Neuronal stem cell (in vitro differentiated cells): Measurements from ENCODE around the gene FBXL20. TPM values are rescaled to one million over a fixed set of nuclear protein-coding genes. Genes with fewer than 3 reads are reported as not detected.
A peak's percentile ranks its signal among the peaks of the same experiment; 100 is the strongest.

Experiments
- DNase-seq: peaks from one replicate; pipeline ENCODE4 v3.0.0-alpha.2; 2013; ENCODE audit warnings: low spot score
- H2AFZ ChIP-seq: one replicate; pipeline ENCODE4 v1.6.1; 2013; ENCODE audit warnings: mild to moderate bottlenecking, low read length, inconsistent platforms
- H2AK5ac ChIP-seq: 2 replicates; pipeline ENCODE4 v1.6.1; 2013; ENCODE audit warnings: low read depth, mild to moderate bottlenecking, inconsistent platforms, low read length, moderate library complexity, mixed read lengths
- H2BK120ac ChIP-seq: 2 replicates; pipeline ENCODE4 v1.6.1; 2013; ENCODE audit warnings: low read depth, mild to moderate bottlenecking, inconsistent platforms, low read length, moderate library complexity, mixed read lengths
- H2BK12ac ChIP-seq: one replicate; pipeline ENCODE4 v1.6.1; 2013; ENCODE audit warnings: low read length, inconsistent platforms
- H2BK15ac ChIP-seq: 2 replicates; pipeline ENCODE4 v1.6.1; 2013; ENCODE audit warnings: mild to moderate bottlenecking, low read length, inconsistent platforms, mixed read lengths
- H2BK5ac ChIP-seq: one replicate; pipeline ENCODE4 v1.6.1; 2013; ENCODE audit warnings: inconsistent platforms, mild to moderate bottlenecking, low read length, moderate library complexity
- H3K14ac ChIP-seq: one replicate; pipeline ENCODE4 v1.6.1; 2013; ENCODE audit warnings: low read length, inconsistent platforms
- H3K18ac ChIP-seq: 2 replicates; pipeline ENCODE4 v1.6.1; 2013; ENCODE audit warnings: low read length, inconsistent platforms
- H3K23ac ChIP-seq: 2 replicates; pipeline ENCODE4 v1.6.1; 2013; ENCODE audit warnings: low read depth, mild to moderate bottlenecking, mixed read lengths, low read length, inconsistent platforms; ENCODE audit not compliant: poor library complexity
- H3K27ac ChIP-seq: replicated peaks from 3 replicates; pipeline ENCODE4 v1.5.1; 2013; ENCODE audit warnings: low read length, inconsistent platforms
- H3K27me3 ChIP-seq, 3 experiments: 2 replicates each; pipeline ENCODE4 v1.6.1; 2013; ENCODE audit warnings: low read length in 3 of 3, mild to moderate bottlenecking in 2 of 3, inconsistent platforms in 1 of 3, low read depth in 1 of 3, mixed read lengths in 1 of 3, moderate library complexity in 1 of 3; ENCODE audit not compliant: control insufficient read depth in 3 of 3, insufficient read depth in 3 of 3
- H3K36me3 ChIP-seq, 2 donors: replicated peaks in 1 of 2; 2 replicates each; pipeline ENCODE4 v1.6.1; 2013; ENCODE audit warnings: low read length in 2 of 2; ENCODE audit not compliant: control insufficient read depth in 2 of 2, insufficient read depth in 2 of 2
- H3K4ac ChIP-seq: 2 replicates; pipeline ENCODE4 v1.6.1; 2013; ENCODE audit warnings: inconsistent platforms, mild to moderate bottlenecking, low read length, moderate library complexity
- H3K4me1 ChIP-seq, 2 donors: 1 replicate in 1 of 2; 2 replicates in 1 of 2; pipeline ENCODE4 v1.6.1; 2013; ENCODE audit warnings: low read length in 2 of 2, low read depth in 1 of 2; ENCODE audit not compliant: control insufficient read depth in 2 of 2, insufficient read depth in 1 of 2
- H3K4me2 ChIP-seq: one replicate; pipeline ENCODE4 v1.6.1; 2013; ENCODE audit warnings: mild to moderate bottlenecking, low read length, inconsistent platforms; ENCODE audit not compliant: insufficient read depth, poor library complexity, severe bottlenecking
- H3K4me3 ChIP-seq, 2 donors: 2 replicates each; pipeline ENCODE4 v1.5.1; 2013; ENCODE audit warnings: low read length in 2 of 2, mild to moderate bottlenecking in 2 of 2, inconsistent platforms in 1 of 2, moderate library complexity in 1 of 2
- H3K79me1 ChIP-seq: one replicate; pipeline ENCODE4 v1.6.1; 2013; ENCODE audit warnings: low read depth, mild to moderate bottlenecking, inconsistent platforms, low read length, moderate library complexity
- H3K9ac ChIP-seq: one replicate; pipeline ENCODE4 v1.6.1; 2013; ENCODE audit warnings: mild to moderate bottlenecking, low read depth, low read length, inconsistent platforms; ENCODE audit not compliant: poor library complexity
- H3K9me3 ChIP-seq, 2 donors: replicated peaks in 1 of 2; 2 replicates each; pipeline versions ENCODE3 to v1.6.1; 2013; ENCODE audit warnings: low read length in 2 of 2, mild to moderate bottlenecking in 2 of 2, inconsistent platforms in 1 of 2, low read depth in 1 of 2, mixed read lengths in 1 of 2, moderate library complexity in 1 of 2; ENCODE audit not compliant: control insufficient read depth in 2 of 2, insufficient read depth in 1 of 2
- H4K8ac ChIP-seq: one replicate; pipeline ENCODE4 v1.6.1; 2013; ENCODE audit warnings: low read depth, mild to moderate bottlenecking, inconsistent platforms, low read length, moderate library complexity
- H4K91ac ChIP-seq: one replicate; pipeline ENCODE4 v1.6.1; 2013; ENCODE audit warnings: low read length, low read depth, mild to moderate bottlenecking, inconsistent platforms; ENCODE audit not compliant: poor library complexity
- WGBS, 2 donors: extraction: QIAGEN DNeasy Blood & Tissue Kit; methylation state at CpG; one replicate each; pipeline ENCODE4 v1.1.7; 2013; ENCODE audit warnings: missing lambda C conversion rate in 2 of 2, mixed read lengths in 1 of 2; ENCODE audit not compliant: insufficient read length in 2 of 2, insufficient replicate concordance in 1 of 2; ENCODE audit errors: extremely low coverage in 2 of 2; 5-methylcytosine and 5-hydroxymethylcytosine counted together
- polyA plus RNA-seq, 2 experiments: library from polyadenylated mRNA; stranded (reverse); fragments of 200-250 nt; gene quantifications; one replicate each; pipeline ENCODE4 v1.2.3, GENCODE V29; 2013

FBXL20 gene
- 13.7 TPM for polyA plus RNA-seq (2013, experiment 1 of 2)
- polyA plus RNA-seq (2013, experiment 2 of 2), result 13.8 TPM

GRCh38 chr17:39401412-39402243, at the start of gene FBXL20:
FBXL20 (minus strand) TSS chr17:39401626; CDS start chr17:39401402, 224 bp downstream.
- peaks cover 6% of the 10 kb centered on the region for H3K79me1 ChIP-seq
- H4K91ac ChIP-seq, result no peak within 1 kb of the TSS
- H4K8ac ChIP-seq, result peak within 1 kb of the TSS; percentile 65
- peak within 1 kb of the TSS; percentile 39 for H3K14ac ChIP-seq
- peak within 1 kb of the TSS; percentile 95 for H3K9ac ChIP-seq
- peak within 1 kb of the TSS; percentile 93 for H3K4me2 ChIP-seq
- H3K27ac ChIP-seq, result peak within 1 kb of the TSS; percentile 78
- no peak within 1 kb of the TSS for H2AK5ac ChIP-seq
- peak within 1 kb of the TSS; percentile 97 for H2AFZ ChIP-seq
- peak within 1 kb of the TSS; percentile 96 to 99 for H3K4me3 ChIP-seq
- peaks cover 0 to 23% of the 10 kb centered on the region in 2 donors for H3K36me3 ChIP-seq
- H3K4ac ChIP-seq, result no peak within 1 kb of the TSS
- no peaks in the 10 kb centered on the region for H3K27me3 ChIP-seq
- H3K4me1 ChIP-seq, result peaks cover 0 to 3% of the 10 kb centered on the region in 2 donors
- H2BK15ac ChIP-seq, result peak within 1 kb of the TSS; percentile 92
- H2BK12ac ChIP-seq, result no peak within 1 kb of the TSS
- no peaks in the 10 kb centered on the region for H3K9me3 ChIP-seq
- WGBS, 2 donors, result no CpG with 5 or more reads among the region's 86 CpGs
- H3K18ac ChIP-seq, result peak within 1 kb of the TSS; percentile 95
- peak; percentile 93 for DNase-seq
- peak within 1 kb of the TSS; percentile 96 for H3K23ac ChIP-seq
- H2BK5ac ChIP-seq, result peak within 1 kb of the TSS; percentile 90
- no peak within 1 kb of the TSS for H2BK120ac ChIP-seq

GRCh38 chr17:39450847-39451581, 49.6 kb upstream of the FBXL20 start, which contains the start of gene MED1:
MED1 (minus strand) TSS chr17:39451263; CDS start chr17:39451062, 201 bp downstream.
- Histone ChIP-seq H3K27ac (peak within 1 kb of the TSS; percentile 58), H2BK5ac (no peak within 1 kb of the TSS), H3K79me1 (peaks cover 7% of the 10 kb centered on the region), H2AK5ac (peak within 1 kb of the TSS; percentile 30), H4K91ac (no peak within 1 kb of the TSS), H3K14ac (no peak within 1 kb of the TSS), H2BK120ac (no peak within 1 kb of the TSS), H3K4me2 (peak within 1 kb of the TSS; percentile 71), H3K36me3 (peaks cover 4 to 27% of the 10 kb centered on the region in 2 donors), H3K9me3 (no peaks in the 10 kb centered on the region), H3K4me1 (peaks cover 0 to 4% of the 10 kb centered on the region in 2 donors), H2BK15ac (no peak within 1 kb of the TSS), H3K23ac (no peak within 1 kb of the TSS), H3K4me3 (peak within 1 kb of the TSS; percentile 81 to 99), H4K8ac (no peak within 1 kb of the TSS), H3K18ac (peak within 1 kb of the TSS; percentile 93), H2AFZ (peak within 1 kb of the TSS; percentile 90), H3K9ac (peak within 1 kb of the TSS; percentile 97), H2BK12ac (no peak within 1 kb of the TSS), H3K27me3 (no peaks in the 10 kb centered on the region), H3K4ac (no peak within 1 kb of the TSS)
- no CpG with 5 or more reads among the region's 37 CpGs for WGBS, 2 donors
- DNase-seq, result peak; percentile 97

GRCh38 chr17:39450051-39450450, 48.6 kb upstream of the FBXL20 start:
- H2BK12ac ChIP-seq, result no peak overlapping the region
- no peak overlapping the region for H3K4ac ChIP-seq
- H2BK15ac ChIP-seq, result no peak overlapping the region
- H2BK120ac ChIP-seq, result no peak overlapping the region
- DNase-seq, result no peak
- no peaks in the 10 kb centered on the region for H3K9me3 ChIP-seq
- no peak overlapping the region for H3K23ac ChIP-seq
- no peak overlapping the region for H3K9ac ChIP-seq
- H4K8ac ChIP-seq, result no peak overlapping the region
- WGBS, 2 donors, result no CpG with 5 or more reads among the region's 13 CpGs
- no peak overlapping the region for H4K91ac ChIP-seq
- peaks cover 4 to 36% of the 10 kb centered on the region in 2 donors for H3K36me3 ChIP-seq
- peaks cover 0 to 4% of the 10 kb centered on the region in 2 donors for H3K4me1 ChIP-seq
- H2AK5ac ChIP-seq, result no peak overlapping the region
- no peaks in the 10 kb centered on the region for H3K27me3 ChIP-seq
- H3K27ac ChIP-seq, result no peak overlapping the region
- no peak overlapping the region for H2BK5ac ChIP-seq
- H3K4me3 ChIP-seq, result peak overlapping the region in 1 of 2 donors; percentile 81
- H3K14ac ChIP-seq, result no peak overlapping the region
- peaks cover 7% of the 10 kb centered on the region for H3K79me1 ChIP-seq
- H2AFZ ChIP-seq, result no peak overlapping the region
- peak overlapping the region; percentile 71 for H3K4me2 ChIP-seq
- no peak overlapping the region for H3K18ac ChIP-seq

- no peak for DNase-seq
- H4K8ac ChIP-seq, result no peak overlapping the region
- no peaks in the 10 kb centered on the region for H3K9me3 ChIP-seq
- no peak overlapping the region for H3K9ac ChIP-seq
- no peak overlapping the region for H2AFZ ChIP-seq
- H3K79me1 ChIP-seq, result peaks cover 7% of the 10 kb centered on the region
- no peak overlapping the region for H3K14ac ChIP-seq
- no peak overlapping the region for H2BK12ac ChIP-seq
- no peak overlapping the region for H3K4ac ChIP-seq
- H3K23ac ChIP-seq, result no peak overlapping the region
- peaks cover 0 to 4% of the 10 kb centered on the region in 2 donors for H3K4me1 ChIP-seq
- WGBS, 2 donors, result no CpG with 5 or more reads among the region's 5 CpGs
- no peak overlapping the region for H2BK5ac ChIP-seq
- no peak overlapping the region for H4K91ac ChIP-seq
- H3K36me3 ChIP-seq, result peaks cover 5 to 58% of the 10 kb centered on the region in 2 donors
- H3K4me3 ChIP-seq, result no peak overlapping the region
- H2AK5ac ChIP-seq, result no peak overlapping the region
- H2BK120ac ChIP-seq, result no peak overlapping the region
- no peak overlapping the region for H3K4me2 ChIP-seq
- H3K27me3 ChIP-seq, result no peaks in the 10 kb centered on the region
- no peak overlapping the region for H3K18ac ChIP-seq
- no peak overlapping the region for H2BK15ac ChIP-seq
- no peak overlapping the region for H3K27ac ChIP-seq
These were observed 46.1 kb upstream of the FBXL20 start for GRCh38 chr17:39447561-39447960.
